DMS79 treated with DMSO at 0.1 percent for 48 hours (cell line): ENCODE results near the gene PLGRKT.
"Not testable (repeated sequence)": the region's sequence is repeated elsewhere in the genome, so short reads cannot be mapped to it uniquely, and the experiment has no call there.

Experiments used
- DNase-seq: peaks from one replicate; lab custom pipeline; 2025; lab: John Stamatoyannopoulos, UW

The PLGRKT gene

GRCh38 chr9:5375790-5376477 is 61.8 kb downstream of the PLGRKT start:
- no peak for DNase-seq

- DNase-seq, result no peak
These were observed 62.6 kb downstream of the PLGRKT start for GRCh38 chr9:5375091-5375490.

- no peak for DNase-seq
These were observed 73.3 kb downstream of the PLGRKT start for GRCh38 chr9:5364294-5365024.

GRCh38 chr9:5361326-5362010 is 76.3 kb downstream of the PLGRKT start:
- DNase-seq, result no peak

GRCh38 chr9:5360341-5360740 is 77.4 kb downstream of the PLGRKT start:
- no peak for DNase-seq

GRCh38 chr9:5357431-5358105 is 80.2 kb downstream of the PLGRKT start:
- DNase-seq, result no peak

GRCh38 chr9:5355817-5356216 is 81.9 kb downstream of the PLGRKT start:
- DNase-seq, result no peak

GRCh38 chr9:5355226-5355625 is 82.5 kb downstream of the PLGRKT start:
- DNase-seq, result no peak

GRCh38 chr9:5354184-5354583 is 83.5 kb downstream of the PLGRKT start:
- no peak for DNase-seq

GRCh38 chr9:5352637-5353248 is 85.0 kb downstream of the PLGRKT start:
- DNase-seq, result no peak

- not testable (repeated sequence) for DNase-seq
These were observed 98.4 kb downstream of the PLGRKT start, which contains the start of gene RLN1 for GRCh38 chr9:5338992-5339981. RLN1 (minus strand) TSS chr9:5339876; CDS start chr9:5339746, 130 bp downstream.

GRCh38 chr9:5336688-5337087 is 101.0 kb downstream of the PLGRKT start:
- DNase-seq, result no peak

- not testable (repeated sequence) for DNase-seq
These were observed 106.4 kb downstream of the PLGRKT start for GRCh38 chr9:5331276-5331675.

- no peak for DNase-seq
These were observed 110.7 kb downstream of the PLGRKT start for GRCh38 chr9:5326893-5327548.

- DNase-seq, result no peak
These were observed 111.5 kb downstream of the PLGRKT start for GRCh38 chr9:5326187-5326586.

GRCh38 chr9:5321601-5322000 is 116.1 kb downstream of the PLGRKT start:
- not testable (repeated sequence) for DNase-seq

GRCh38 chr9:5321058-5321457 is 116.7 kb downstream of the PLGRKT start:
- no peak for DNase-seq

GRCh38 chr9:5316406-5316805 is 121.3 kb downstream of the PLGRKT start:
- not testable (repeated sequence) for DNase-seq

- DNase-seq, result no peak
These were observed 122.4 kb downstream of the PLGRKT start for GRCh38 chr9:5315187-5315923.
